ENCODE results near the gene FKRP.

DNA sequence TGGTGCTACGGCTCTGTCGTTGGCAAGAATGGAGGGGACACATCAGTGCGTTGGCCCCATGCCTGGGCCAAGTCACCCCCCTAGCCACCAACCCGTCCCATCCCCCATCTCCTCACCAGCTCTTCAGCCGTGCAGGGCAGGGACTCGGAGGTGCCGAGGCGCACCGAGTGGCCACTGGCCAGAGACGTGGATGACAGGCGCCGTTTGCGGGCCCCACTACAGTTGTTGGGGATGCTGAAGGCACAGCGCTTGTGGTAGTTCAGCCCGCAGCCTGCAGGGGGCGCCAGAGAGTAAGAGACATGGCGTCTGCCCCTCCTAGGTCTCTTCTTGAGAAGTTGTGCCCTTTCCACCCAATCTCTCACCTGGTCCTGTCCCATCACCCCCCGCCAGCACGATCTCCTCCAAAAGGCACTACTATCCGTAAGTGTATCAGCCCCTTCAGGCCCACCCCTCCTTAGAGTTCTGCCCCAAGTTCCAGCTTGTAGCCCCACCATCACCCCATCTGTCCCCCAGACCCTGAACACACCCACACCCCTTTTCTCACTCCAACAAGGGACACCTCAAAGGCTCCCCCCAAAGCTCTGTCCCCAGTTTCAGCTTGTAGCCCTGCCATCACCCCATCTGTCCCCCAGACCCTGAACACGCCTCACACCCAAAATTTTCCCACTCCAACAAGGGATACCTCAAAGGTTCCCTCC, 41.3 kb upstream of the FKRP start:
- TF ChIP-seq, protein P1, sequence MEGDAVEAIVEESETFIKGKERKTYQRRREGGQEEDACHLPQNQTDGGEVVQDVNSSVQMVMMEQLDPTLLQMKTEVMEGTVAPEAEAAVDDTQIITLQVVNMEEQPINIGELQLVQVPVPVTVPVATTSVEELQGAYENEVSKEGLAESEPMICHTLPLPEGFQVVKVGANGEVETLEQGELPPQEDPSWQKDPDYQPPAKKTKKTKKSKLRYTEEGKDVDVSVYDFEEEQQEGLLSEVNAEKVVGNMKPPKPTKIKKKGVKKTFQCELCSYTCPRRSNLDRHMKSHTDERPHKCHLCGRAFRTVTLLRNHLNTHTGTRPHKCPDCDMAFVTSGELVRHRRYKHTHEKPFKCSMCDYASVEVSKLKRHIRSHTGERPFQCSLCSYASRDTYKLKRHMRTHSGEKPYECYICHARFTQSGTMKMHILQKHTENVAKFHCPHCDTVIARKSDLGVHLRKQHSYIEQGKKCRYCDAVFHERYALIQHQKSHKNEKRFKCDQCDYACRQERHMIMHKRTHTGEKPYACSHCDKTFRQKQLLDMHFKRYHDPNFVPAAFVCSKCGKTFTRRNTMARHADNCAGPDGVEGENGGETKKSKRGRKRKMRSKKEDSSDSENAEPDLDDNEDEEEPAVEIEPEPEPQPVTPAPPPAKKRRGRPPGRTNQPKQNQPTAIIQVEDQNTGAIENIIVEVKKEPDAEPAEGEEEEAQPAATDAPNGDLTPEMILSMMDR (IDR thresholded peaks at IDR 0.05): peak; percentile 78 to 97 (median 90)
- TF ChIP-seq POLR2A (IDR thresholded peaks at IDR 0.05): no peak

Data from testis (tissue), 2 donors.